Fibroblast of lung (primary cell): ENCODE data around the gene CIDEB.

ENCODE experiments used
- EZH2 ChIP-seq: IDR thresholded peaks from 2 replicates; pipeline ENCODE4 v1.5.1; 2012; ENCODE audit warnings: low read length, control low read depth, mild to moderate bottlenecking; ENCODE audit errors: missing control alignments
- TF ChIP-seq, protein P1 (sequence below), 2 donors: IDR thresholded peaks in 1 of 2; conservative IDR thresholded peaks in 1 of 2; 1 replicate in 1 of 2; 2 replicates in 1 of 2; pipeline ENCODE4 v1.5.1; 2011 to 2012; ENCODE audit warnings: low read length in 2 of 2, control low read depth in 1 of 2, inconsistent platforms in 1 of 2, low read depth in 1 of 2, mild to moderate bottlenecking in 1 of 2

DNA sequence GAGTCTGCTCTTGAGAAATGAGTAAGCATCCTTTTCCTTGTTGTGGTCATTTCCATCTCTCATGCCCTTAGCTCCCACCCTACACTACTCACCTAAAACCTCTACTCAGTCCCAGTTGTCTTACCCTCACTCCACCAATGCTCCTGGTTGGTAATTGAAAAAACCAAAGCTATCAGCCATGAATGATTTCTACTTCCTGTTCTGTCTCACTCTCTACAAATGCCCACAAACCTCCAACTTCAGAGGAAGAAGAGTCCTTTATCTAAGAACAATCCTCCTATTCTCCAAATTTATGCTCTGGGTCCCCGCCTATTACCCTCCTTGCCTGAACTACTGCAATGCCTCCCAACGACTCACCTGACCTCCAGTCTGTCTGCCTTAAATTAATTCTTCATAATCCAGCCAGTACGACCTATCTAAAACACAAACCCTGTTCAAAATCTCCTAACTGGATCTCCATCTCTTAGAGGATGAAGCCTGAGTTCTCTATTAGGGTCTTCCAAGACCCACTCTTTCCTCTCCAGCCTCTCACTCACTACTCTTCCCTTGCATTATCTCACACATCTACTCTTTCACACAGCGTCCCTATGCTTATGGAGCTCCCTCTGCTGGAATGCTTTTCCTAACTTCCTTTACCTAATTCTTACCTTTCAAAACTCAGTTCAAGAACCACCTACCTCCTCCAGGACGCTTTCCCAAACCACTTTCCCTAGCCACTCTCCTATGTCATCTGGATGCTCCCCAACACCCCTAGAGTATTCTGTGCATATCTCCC is 10.4 kb downstream of the CIDEB start:
- TF ChIP-seq, protein P1, sequence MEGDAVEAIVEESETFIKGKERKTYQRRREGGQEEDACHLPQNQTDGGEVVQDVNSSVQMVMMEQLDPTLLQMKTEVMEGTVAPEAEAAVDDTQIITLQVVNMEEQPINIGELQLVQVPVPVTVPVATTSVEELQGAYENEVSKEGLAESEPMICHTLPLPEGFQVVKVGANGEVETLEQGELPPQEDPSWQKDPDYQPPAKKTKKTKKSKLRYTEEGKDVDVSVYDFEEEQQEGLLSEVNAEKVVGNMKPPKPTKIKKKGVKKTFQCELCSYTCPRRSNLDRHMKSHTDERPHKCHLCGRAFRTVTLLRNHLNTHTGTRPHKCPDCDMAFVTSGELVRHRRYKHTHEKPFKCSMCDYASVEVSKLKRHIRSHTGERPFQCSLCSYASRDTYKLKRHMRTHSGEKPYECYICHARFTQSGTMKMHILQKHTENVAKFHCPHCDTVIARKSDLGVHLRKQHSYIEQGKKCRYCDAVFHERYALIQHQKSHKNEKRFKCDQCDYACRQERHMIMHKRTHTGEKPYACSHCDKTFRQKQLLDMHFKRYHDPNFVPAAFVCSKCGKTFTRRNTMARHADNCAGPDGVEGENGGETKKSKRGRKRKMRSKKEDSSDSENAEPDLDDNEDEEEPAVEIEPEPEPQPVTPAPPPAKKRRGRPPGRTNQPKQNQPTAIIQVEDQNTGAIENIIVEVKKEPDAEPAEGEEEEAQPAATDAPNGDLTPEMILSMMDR (conservative IDR thresholded peaks at IDR 0.05 in 1 of 2, IDR thresholded peaks at IDR 0.05 in 1 of 2; ENCODE audit: low read depth in 1 of 2, low read length in 2 of 2): peak; percentile 27 to 52
- no peak for TF ChIP-seq EZH2
